Measurements from ENCODE around the gene RAD23A.

RAD23A gene

DNA sequence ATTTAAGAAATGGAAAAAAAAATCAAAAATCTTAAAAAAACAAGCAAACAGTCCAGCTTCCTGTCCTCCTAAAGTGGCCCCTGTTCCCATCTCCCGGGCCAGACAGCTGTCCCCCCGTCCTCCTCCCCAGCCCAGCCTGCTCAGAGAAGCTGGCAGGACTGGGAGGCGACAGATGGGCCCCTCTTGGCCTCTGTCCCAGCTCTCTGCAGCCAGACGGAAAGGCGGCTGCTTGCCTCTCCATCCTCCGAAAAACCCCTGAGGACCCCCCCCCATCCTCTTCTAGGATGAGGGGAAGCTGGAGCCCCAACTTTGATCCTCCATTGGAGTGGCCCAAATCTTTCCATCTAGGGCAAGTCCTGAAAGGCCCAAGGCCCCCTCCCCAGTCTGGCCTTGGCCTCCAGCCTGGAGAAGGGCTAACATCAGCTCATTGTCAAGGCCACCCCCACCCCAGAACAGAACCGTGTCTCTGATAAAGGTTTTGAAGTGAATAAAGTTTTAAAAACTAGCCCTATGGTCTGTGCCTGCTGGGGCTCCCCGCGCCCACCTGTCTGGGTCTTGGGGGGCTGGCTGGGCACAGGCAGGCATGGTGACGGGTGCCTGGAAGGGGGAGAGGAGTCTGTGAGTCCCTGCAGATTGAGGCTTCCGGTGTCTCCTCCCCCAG is 7.6 kb downstream of the RAD23A start:
- TF ChIP-seq YY1 (IDR thresholded peaks at IDR 0.05; ENCODE audit: low read depth) (no peak), NFIC (IDR thresholded peaks at IDR 0.05) (no peak), EP300 (IDR thresholded peaks at IDR 0.05; ENCODE audit: borderline replicate concordance) (no peak)

DNA sequence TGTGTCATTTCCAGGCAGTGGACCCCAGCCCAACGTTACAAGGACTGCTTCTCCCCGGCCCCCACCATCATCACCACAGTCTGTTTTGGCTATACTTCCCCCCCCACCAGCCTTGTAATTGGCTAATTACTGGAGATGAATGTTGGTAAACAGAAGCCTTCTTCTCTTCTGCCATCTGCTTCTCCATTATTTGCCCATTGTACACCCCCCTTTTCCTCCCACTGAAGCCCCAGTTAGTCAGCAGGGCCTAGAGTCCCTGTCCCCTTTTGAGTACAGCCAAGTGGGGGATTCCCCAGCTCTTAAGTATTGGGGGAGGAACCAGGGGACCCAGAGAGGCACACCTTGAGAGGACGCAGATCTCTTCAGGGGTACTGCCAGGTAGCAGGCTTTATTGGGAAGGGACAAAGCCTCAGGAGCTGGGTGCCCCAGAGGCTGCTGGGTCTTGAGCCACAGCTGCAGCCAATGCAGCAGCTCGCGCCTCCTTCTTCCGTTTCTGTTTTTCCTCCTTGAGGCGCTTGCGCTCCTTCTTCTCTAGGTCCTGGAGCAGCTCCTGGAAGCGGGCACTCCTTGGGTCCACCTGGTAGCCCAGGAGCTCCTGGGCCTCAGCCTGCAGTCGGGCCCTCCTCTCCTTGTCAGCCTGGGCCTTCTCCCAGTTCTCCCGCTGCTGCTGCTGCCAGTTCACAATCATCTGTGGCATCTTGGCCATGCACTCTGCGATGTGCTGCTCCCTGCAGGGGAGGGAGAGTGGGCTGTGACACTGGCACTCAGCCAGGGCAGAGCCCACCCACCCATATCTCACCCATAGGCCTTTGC is 8.3 kb downstream of the RAD23A start:
- TF ChIP-seq, protein P1, sequence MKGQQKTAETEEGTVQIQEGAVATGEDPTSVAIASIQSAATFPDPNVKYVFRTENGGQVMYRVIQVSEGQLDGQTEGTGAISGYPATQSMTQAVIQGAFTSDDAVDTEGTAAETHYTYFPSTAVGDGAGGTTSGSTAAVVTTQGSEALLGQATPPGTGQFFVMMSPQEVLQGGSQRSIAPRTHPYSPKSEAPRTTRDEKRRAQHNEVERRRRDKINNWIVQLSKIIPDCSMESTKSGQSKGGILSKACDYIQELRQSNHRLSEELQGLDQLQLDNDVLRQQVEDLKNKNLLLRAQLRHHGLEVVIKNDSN (IDR thresholded peaks at IDR 0.05), result no peak
- TF ChIP-seq ZBTB7A (IDR thresholded peaks at IDR 0.05; ENCODE audit: low read depth) (peak; percentile 68; the same call in 1 of the 2 replicates), TEAD4 (IDR thresholded peaks at IDR 0.05) (no peak), CEBPB (IDR thresholded peaks at IDR 0.05) (no peak), NFIC (IDR thresholded peaks at IDR 0.05) (peak; percentile 51; the same call in 1 of the 2 replicates), RAD21 (IDR thresholded peaks at IDR 0.05; ENCODE audit: low read depth) (no peak)

DNA sequence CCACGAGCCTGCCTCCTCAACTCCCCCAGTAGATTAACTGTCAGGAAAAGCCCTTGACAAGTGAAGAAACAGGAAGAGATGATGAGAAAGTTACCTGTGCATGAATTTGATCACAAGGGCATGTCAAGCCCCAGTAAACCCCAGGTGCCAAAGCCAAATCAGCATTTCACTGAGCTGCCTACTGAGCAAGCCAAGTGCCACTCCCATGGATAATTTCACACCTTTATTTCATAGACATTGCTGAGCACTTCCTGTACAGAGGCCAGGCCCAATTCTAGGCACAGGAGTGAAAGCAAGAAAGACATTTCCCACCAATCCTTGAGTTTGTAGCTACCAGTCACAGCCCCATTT is 8.9 kb downstream of the RAD23A start:
- 0 out of 2 replicates have a peak, but pooled peaks have one; percentile 27 for TF ChIP-seq TCF12 (IDR thresholded peaks at IDR 0.05; ENCODE audit: low read depth)
- TF ChIP-seq, protein P1 (IDR thresholded peaks at IDR 0.05), result no peak
- no peak for TF ChIP-seq CREB1 (IDR thresholded peaks at IDR 0.05; ENCODE audit: low read depth)

DNA sequence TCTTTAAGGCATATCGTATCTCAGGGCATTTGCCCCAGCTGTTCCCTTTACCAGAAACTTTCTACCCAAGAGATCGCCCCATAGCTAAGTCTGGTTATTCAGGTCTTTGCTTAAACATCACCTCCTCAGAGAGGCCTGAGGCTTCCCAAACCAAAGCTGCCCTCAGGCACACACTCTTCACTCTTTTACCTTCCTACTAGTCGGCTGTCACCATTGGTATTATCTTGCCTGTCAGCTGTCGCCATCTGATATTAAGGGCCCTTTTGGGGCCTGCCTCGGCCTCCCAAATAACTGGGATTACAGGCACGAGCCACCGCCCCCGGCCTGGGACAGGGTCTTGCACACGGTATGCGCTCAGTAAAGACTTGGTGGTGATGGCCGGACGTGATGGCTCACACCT is 10.3 kb downstream of the RAD23A start:
- TF ChIP-seq TAF1 (IDR thresholded peaks at IDR 0.05; ENCODE audit: low read depth) (no peak), CREB1 (IDR thresholded peaks at IDR 0.05; ENCODE audit: low read depth) (no peak), EP300 (IDR thresholded peaks at IDR 0.05; ENCODE audit: borderline replicate concordance) (no peak), TEAD4 (IDR thresholded peaks at IDR 0.05) (no peak), ZBTB7A (IDR thresholded peaks at IDR 0.05; ENCODE audit: low read depth) (no peak), RAD21 (IDR thresholded peaks at IDR 0.05; ENCODE audit: low read depth) (no peak), TCF12 (IDR thresholded peaks at IDR 0.05; ENCODE audit: low read depth) (no peak), EGR1 (IDR thresholded peaks at IDR 0.05) (no peak), FOXM1 (IDR thresholded peaks at IDR 0.05; ENCODE audit: borderline replicate concordance, low read depth) (no peak), NFIC (IDR thresholded peaks at IDR 0.05) (no peak), CEBPB (IDR thresholded peaks at IDR 0.05) (no peak), YY1 (IDR thresholded peaks at IDR 0.05; ENCODE audit: low read depth) (no peak)
- TF ChIP-seq, protein P1 (IDR thresholded peaks at IDR 0.05), result no peak
- TF ChIP-seq, protein P2, sequence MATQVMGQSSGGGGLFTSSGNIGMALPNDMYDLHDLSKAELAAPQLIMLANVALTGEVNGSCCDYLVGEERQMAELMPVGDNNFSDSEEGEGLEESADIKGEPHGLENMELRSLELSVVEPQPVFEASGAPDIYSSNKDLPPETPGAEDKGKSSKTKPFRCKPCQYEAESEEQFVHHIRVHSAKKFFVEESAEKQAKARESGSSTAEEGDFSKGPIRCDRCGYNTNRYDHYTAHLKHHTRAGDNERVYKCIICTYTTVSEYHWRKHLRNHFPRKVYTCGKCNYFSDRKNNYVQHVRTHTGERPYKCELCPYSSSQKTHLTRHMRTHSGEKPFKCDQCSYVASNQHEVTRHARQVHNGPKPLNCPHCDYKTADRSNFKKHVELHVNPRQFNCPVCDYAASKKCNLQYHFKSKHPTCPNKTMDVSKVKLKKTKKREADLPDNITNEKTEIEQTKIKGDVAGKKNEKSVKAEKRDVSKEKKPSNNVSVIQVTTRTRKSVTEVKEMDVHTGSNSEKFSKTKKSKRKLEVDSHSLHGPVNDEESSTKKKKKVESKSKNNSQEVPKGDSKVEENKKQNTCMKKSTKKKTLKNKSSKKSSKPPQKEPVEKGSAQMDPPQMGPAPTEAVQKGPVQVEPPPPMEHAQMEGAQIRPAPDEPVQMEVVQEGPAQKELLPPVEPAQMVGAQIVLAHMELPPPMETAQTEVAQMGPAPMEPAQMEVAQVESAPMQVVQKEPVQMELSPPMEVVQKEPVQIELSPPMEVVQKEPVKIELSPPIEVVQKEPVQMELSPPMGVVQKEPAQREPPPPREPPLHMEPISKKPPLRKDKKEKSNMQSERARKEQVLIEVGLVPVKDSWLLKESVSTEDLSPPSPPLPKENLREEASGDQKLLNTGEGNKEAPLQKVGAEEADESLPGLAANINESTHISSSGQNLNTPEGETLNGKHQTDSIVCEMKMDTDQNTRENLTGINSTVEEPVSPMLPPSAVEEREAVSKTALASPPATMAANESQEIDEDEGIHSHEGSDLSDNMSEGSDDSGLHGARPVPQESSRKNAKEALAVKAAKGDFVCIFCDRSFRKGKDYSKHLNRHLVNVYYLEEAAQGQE (IDR thresholded peaks at IDR 0.05; ENCODE audit: low read depth), result no peak
- TF ChIP-seq, protein P3, sequence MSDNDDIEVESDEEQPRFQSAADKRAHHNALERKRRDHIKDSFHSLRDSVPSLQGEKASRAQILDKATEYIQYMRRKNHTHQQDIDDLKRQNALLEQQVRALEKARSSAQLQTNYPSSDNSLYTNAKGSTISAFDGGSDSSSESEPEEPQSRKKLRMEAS (IDR thresholded peaks at IDR 0.05), result no peak

DNA sequence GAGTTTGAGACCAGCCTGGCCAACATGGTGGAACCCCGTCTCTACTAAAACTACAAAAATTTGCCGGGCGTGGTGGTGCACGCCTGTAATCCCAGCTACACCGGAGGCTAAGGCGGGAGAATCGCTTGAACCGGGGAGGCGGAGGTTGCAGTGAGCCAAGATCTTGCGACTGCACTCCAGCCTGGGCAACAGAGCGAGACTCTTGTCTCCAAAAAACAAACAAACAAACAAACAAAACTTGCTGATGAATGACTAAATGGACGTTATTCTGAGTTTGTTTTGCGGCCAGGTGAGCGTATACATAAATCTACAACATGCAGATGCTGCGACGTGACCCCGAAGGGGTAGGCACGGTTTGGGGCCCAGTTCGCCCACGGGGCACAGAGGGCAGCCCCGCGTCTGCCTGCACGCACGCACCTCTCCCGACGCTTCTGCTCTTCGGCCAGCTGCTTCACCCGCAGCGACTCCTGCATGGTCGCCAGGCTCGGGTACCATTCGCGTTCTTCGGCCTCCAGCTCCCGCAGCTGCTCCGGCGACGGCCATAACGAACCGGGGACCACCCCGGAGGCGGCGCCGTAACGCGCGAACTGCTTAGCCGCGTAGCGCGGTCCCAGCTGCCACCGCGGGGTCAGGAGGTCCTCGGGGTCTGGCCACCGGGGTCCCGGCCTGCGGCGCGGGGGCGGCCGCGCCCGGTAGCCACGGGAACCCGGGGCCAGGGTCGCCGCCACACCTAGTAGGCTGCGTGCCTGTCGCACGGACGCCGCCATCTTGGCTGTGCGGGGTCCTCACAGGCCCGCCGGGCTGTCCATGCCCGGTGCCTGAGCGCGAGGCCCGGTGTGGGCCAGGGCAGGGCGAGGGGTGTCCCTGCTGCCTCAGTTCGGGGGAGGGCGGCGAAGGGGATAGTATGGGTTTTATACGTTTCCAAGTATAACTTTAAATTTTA is 11.1 kb downstream of the RAD23A start, which contains the start of gene GADD45GIP1:
TSS of gene GADD45GIP1 (minus strand) at position 778 of the 943 bp plus-strand sequence. CDS start at position 767, 11 bp downstream.
- TF ChIP-seq EGR1 (IDR thresholded peaks at IDR 0.05), result 0 out of 2 replicates have a peak, but pooled peaks have one; percentile 23
- TF ChIP-seq EP300 (IDR thresholded peaks at IDR 0.05; ENCODE audit: borderline replicate concordance), result peak; percentile 11; the same call in 1 of the 2 replicates
- no peak for TF ChIP-seq NFIC (IDR thresholded peaks at IDR 0.05)
- no peak for TF ChIP-seq ZBTB7A (IDR thresholded peaks at IDR 0.05; ENCODE audit: low read depth)
- TF ChIP-seq FOXM1 (IDR thresholded peaks at IDR 0.05; ENCODE audit: borderline replicate concordance, low read depth), result no peak
- TF ChIP-seq TEAD4 (IDR thresholded peaks at IDR 0.05), result no peak
- TF ChIP-seq TAF1 (IDR thresholded peaks at IDR 0.05; ENCODE audit: low read depth), result peak; percentile 97
- no peak for TF ChIP-seq CREB1 (IDR thresholded peaks at IDR 0.05; ENCODE audit: low read depth)
- TF ChIP-seq RAD21 (IDR thresholded peaks at IDR 0.05; ENCODE audit: low read depth), result no peak
- TF ChIP-seq CEBPB (IDR thresholded peaks at IDR 0.05), result no peak
- TF ChIP-seq, protein P2 (IDR thresholded peaks at IDR 0.05; ENCODE audit: low read depth), result no peak
- TF ChIP-seq TCF12 (IDR thresholded peaks at IDR 0.05; ENCODE audit: low read depth), result peak; percentile 56; the same call in 1 of the 2 replicates
- TF ChIP-seq YY1 (IDR thresholded peaks at IDR 0.05; ENCODE audit: low read depth), result peak; percentile 96
- TF ChIP-seq, protein P3 (IDR thresholded peaks at IDR 0.05), result peak; percentile 84
- TF ChIP-seq, protein P1 (IDR thresholded peaks at IDR 0.05), result no peak
